GM21390 (cell line): ENCODE results near the gene ZDHHC14.
"Not testable (repeated sequence)": the region's sequence is repeated elsewhere in the genome, so short reads cannot be mapped to it uniquely, and the experiment has no call there.

Experiments
- ATAC-seq: cut with Tn5 transposase; IDR thresholded peaks from one replicate; pipeline ENCODE4 v1.9.1; 2021; ENCODE audit not compliant: unreplicated experiment

The ZDHHC14 gene

GRCh38 chr6:157379656-157380457 is 1.1 kb upstream of the ZDHHC14 start:
- ATAC-seq = peak; percentile 75

DNA sequence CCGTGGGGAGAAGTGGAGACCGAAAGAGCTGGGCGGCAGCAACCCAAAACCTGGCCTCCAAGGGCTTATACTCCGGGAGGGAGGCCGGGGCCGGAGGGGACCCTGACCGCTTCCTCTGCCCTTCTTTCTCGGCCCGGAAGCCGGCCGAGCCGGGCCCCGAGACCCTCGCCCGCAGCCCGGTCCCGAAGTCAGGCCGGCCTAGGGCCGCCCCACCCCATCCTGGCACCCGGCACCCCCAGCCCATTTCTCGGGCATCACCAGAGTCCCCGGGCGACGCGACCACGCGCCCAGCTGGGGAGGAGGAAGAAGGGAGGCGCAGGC is 572 bp upstream of the ZDHHC14 start:
- peak; percentile 3 for ATAC-seq

GRCh38 chr6:157381631-157382621 is 936 bp downstream of the ZDHHC14 start:
- peak; percentile 24 for ATAC-seq

GRCh38 chr6:157382821-157383220 is 1.8 kb downstream of the ZDHHC14 start:
- no peak for ATAC-seq

DNA sequence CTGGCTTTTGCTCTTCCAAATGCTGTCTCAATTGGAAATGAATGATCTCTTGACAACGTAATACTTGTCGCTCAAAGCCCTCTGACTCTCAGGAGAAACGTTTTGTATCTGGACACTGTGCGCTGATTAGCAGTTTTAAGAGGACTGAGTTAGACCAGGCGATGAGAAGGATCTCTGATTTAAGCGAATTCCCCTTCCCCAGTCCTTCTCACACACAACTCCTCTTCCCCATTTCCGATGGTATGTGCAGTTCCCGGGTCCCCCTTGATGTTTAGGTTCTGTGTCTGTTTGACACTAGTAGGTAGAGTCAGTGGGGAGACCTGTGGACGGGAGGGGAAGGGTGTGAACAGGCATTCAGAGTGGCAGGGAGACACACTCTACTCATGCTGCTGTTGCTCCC is 2.5 kb downstream of the ZDHHC14 start:
- no peak for ATAC-seq

- not testable (repeated sequence) for ATAC-seq
These were observed 4.0 kb downstream of the ZDHHC14 start for GRCh38 chr6:157384962-157385361.

DNA sequence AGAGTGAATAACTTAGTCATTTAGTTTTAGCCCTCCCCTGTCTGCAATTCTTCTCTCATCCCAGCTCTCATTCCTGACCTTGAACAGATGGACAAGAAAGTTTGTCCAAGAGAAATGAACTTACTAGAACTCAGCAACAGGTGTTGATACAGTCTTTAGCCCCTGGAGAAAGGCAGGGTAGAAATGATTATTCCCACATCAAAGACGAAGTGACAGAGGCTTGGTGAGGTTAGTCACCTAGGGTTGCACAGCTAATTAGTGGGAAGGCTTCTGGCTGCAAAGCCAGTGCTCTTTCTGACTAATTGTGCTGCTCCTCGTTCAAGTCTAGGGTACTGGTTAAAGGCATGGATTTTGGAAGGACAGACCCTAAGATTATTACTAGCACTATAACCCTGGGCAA is 4.5 kb downstream of the ZDHHC14 start:
- ATAC-seq = no peak

GRCh38 chr6:157386023-157386422 is 5.0 kb downstream of the ZDHHC14 start:
- ATAC-seq = no peak

- ATAC-seq = no peak
These were observed 5.5 kb downstream of the ZDHHC14 start for GRCh38 chr6:157386454-157386853.

DNA sequence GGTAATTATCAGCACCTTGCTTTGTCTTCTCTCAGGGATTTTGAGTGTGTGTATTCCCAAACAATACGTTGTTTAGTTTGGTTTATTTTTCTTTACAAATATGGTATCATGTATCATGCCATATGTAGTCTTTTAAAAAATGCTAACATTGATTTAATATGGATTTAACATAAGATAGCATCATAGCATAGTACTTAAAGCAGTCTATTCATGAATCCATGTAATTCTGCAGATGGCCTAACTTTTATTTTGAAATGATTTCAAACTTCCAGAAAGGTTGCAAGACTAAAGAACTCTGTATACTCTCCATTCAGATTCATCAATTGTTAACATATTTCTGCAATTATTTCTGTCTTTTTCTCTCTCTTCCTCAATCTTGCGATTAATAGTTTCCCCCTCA is 7.9 kb downstream of the ZDHHC14 start:
- ATAC-seq = no peak

DNA sequence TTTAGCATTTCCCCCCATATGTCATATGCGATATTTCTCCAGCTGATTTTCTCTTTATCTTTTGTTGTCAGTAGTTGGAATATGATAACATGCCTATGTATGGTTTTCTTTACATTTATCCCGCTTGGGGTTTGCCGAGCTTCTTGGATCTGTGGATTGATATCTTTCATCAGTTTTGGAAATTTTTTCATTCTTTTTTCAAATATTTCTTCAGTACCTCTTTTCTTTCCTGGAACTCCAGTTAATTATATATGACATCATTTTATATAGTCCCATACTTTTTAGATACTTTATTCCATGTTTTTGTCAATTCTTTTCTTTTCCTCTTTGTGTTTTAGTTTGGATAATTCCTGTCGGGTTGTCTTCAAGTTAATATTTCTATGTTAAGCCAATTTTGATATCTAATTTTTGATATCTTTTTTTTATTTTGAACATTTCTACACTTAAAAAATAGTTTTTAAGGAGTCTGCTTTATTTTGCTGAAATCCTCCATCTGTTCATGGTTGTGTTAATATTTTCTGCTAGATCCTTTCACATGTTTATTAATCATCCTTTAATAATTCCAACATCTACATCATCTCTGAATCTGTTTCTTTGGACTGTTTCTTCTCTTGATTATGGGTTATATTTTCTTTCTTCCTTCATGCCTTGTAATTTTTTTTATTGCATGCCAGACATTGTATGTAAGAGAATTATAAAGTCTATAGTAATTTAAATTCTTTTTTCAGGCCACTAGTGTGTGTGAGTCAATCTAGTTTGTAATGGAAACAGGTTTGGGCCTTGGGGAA is 9.5 kb downstream of the ZDHHC14 start:
- ATAC-seq = no peak

GRCh38 chr6:157392927-157393668 is 12.1 kb downstream of the ZDHHC14 start:
- no peak for ATAC-seq

- no peak for ATAC-seq
These were observed 12.8 kb downstream of the ZDHHC14 start for GRCh38 chr6:157393669-157394327.

- ATAC-seq = not testable (repeated sequence)
These were observed 14.2 kb downstream of the ZDHHC14 start for GRCh38 chr6:157395199-157395598.

DNA sequence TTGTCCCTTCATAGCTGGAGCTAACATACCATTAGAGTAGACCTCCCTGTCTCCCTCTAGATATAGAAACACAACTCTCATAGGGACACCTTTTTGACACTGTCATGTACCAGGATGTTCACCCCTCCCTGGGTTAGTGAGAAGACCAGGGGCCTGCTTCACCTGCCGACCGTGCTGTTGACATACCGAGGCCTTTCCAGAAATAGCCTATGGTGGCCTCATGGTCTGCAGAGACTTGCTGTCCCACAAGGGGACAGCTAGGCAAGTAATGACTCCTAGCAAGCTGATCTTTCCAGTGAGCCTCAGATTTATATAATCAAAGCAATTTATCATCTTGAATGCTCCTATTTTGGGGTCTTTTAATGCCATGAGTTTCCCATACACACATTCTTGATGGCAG is 15.0 kb downstream of the ZDHHC14 start:
- no peak for ATAC-seq

GRCh38 chr6:157397660-157398059 is 16.7 kb downstream of the ZDHHC14 start:
- ATAC-seq = no peak

GRCh38 chr6:157398151-157398550 is 17.2 kb downstream of the ZDHHC14 start:
- ATAC-seq = no peak

- ATAC-seq = no peak
These were observed 19.7 kb downstream of the ZDHHC14 start for GRCh38 chr6:157400676-157401075.

DNA sequence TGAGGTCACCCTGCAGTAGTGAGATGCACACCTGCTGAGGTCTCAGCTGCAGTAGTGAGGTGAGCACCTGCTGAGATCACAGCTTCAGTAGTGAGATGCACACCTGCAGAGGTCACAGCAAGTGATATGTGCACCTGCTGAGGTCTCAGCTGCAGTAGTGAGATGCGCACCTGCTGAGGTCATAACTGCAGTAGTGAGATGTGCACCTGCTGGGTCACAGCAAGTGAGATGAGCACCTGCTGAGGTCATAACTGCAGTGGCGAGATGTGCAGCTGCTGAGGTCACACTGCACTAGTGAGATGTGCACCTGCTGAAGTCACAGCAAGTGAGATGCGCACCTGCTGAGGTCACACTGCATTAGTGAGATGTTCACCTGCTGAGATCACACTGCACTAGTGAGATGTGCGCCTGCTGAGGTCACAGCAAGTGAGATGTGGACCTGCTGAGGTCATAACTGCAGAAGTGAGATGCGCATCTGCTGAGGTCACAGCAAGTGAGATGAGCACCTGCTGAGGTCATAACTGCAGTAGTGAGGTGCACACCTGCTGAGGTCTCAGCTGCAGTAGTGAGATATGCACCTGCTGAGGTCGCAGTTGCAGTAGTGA is 20.8 kb downstream of the ZDHHC14 start:
- ATAC-seq = no peak
